HPDE6-E6E7 (cell line): Measurements from ENCODE around the gene ZBTB32.

Source experiments
- DNase-seq: peaks from one replicate; pipeline ENCODE4 v3.0.0; 2011; ENCODE audit warnings: missing footprints; ENCODE audit errors: extremely low spot score

The ZBTB32 gene

DNA sequence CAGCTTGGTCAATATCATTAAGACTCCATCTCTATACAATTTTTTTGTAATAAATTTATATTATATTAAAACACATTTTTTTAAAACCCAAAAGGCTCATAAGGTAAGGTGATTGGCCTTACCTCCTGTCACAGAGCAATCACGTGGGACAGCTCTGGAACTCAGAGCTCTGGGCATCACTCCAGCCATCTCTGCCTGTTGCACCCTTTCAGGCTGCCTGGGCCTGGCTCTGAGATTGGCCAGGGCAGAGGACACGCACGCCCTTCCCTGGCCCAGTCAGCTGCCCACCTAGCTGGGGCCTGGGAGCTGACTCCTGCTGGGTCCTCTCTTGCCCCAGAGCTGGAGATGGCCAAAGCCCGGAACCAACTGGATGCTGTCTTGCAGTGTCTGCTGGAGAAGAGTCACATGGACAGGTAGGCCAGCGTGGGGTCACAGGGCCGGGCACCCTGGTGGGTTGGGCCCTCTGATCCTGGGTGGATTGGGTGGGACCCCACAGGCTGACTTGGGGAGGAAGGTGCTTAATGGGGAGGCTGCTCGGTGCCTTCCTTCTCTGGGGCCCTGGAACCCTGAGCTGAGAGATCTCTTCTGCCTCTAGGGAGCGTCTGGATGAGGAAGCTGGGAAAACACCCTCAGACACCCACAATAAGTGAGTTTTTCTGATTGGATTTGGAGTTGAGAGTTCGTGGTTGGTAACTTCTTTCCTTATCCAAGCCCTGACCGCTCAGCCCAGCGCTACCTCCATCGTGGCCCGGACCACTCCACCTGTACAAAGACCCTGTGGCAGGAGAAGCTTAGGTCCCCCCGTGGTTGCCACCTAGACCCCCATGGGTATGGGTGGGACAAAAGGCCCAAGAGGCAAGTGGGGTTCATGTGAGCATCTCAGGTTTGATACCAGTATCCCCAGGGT lies 47.7 kb downstream of the ZBTB32 start:
- no peak for DNase-seq

DNA sequence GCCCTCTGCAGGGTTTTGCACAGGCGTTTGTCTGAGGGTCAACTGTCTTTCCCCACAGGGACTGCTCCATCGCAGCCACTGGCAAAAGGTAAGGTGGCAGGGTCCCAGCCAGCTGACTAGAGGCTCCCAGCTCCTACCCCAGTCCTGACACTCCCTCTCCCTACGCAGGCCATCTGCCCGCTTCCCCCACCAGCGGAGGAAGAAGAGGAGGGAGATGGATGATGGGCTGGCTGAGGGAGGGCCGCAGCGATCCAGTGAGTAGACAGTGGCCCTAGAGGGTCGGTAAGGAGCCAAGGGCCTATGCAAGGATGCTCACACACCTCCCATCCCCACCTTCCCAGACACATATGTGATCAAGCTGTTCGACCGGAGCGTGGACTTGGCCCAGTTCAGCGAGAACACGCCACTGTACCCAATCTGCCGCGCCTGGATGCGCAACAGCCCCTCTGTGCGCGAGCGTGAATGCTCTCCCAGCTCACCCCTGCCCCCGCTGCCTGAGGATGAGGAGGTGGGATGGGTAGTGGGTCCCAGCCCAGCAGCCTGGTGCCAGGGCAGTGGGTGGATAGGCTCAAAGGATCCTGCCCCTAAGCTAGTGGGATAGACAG lies 48.5 kb downstream of the ZBTB32 start:
- no peak for DNase-seq

DNA sequence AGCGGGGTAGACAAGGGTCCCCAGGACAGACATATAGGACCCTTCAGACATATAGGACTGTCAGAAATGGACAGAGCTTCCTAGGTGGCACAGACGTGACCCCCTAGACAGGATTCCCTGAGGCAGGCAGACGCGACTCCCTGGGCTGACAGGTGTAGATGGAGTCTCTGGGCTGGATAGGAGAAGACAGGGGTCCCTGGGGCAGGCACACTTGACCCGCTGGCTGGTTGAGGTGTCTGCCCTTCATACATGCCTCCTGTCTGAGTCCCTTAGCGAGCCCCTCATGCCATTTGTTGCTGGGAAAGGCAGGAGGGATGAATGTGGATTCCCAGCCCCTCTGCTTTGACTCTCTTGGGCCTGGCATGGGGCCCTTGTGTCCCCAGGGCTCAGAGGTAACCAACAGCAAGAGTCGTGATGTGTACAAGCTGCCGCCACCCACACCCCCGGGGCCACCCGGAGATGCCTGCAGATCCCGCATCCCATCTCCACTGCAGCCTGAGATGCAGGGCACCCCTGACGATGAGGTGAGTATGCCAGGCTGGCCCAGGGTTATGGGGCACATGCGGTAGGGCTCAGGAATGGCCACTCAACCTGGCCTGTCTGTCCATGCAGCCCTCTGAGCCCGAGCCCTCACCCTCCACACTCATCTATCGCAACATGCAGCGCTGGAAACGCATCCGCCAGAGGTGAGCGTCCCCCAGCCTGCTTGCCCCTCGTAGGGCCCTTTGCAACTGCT lies 49.4 kb downstream of the ZBTB32 start:
- no peak for DNase-seq

DNA sequence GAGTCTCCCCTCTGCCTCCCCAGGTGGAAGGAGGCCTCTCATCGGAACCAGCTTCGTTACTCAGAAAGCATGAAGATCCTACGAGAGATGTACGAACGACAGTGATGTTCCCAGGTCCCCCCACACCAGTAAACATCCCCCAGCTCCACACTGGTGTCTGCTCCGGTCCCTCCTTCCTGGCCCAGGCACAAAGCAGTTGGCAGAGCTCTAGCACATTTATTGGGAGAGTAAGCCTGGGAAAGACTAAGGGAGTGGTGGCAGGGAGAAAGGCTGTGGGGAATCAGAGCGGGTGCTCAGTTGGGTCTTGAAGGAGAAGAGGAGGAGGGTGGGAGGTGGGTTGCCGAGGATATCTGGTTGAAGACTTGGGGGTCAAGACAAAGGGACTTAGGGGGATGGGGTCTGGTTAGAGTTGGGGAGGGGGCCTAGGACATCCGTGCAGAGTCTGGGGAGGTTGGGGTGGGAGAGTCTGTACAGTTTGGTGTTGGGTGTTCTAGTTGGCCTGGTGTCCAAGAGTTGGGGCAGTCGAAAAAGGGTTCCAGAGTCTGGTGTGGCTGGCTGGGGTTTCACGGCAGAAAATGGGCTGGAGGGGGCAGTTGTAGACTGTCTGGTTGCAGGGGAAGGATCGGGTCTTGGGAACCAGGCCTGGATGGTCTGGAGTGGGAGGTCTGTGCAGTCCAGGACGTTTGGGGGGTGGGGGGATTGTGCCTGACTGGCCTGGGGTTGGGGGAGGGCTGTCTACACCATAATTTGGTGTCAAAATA lies 50.2 kb downstream of the ZBTB32 start:
- DNase-seq, result no peak

- DNase-seq, result no peak
These were observed 50.8 kb downstream of the ZBTB32 start for GRCh38 chr19:35755131-35755549.

DNA sequence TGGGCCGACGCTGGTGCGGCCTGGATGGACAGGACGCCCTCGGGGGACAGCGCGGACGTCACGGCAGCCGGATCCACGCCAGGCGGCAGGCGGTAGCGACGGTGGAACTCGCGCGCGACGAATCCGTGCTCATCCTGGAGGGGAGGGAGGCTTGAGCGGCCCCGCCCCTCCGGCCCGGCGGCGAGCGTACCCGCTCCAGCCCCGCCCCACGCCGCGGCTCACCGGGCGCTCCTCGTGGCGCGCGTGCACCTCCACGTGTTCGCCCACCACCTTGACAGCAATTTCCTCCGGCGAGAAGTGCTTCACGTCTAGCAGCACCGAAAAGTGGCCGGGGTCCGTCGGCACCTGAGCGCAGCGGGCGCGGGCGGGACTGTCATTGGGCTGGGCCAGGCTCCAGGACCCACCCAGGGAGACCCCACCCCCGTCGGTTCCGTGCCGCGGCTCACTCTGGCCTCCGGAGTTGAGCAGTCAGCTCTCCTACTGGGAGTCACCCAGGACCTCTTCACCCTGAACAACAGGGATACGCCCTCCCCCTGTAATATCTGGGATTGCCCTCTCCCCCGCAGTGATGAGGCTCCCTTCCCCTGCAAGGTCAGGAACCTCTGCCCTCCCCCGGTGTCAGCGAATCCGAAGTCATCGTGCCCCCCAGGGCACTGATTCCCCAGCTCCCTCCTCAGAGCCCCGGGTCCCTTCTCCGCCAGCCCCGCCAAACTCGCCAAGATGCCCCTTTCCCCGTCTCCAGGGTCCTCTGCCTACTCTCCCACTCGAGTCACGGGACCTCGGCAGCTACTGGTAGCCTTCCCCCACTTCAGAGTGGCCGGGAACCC lies 51.4 kb downstream of the ZBTB32 start:
- no peak for DNase-seq

DNA sequence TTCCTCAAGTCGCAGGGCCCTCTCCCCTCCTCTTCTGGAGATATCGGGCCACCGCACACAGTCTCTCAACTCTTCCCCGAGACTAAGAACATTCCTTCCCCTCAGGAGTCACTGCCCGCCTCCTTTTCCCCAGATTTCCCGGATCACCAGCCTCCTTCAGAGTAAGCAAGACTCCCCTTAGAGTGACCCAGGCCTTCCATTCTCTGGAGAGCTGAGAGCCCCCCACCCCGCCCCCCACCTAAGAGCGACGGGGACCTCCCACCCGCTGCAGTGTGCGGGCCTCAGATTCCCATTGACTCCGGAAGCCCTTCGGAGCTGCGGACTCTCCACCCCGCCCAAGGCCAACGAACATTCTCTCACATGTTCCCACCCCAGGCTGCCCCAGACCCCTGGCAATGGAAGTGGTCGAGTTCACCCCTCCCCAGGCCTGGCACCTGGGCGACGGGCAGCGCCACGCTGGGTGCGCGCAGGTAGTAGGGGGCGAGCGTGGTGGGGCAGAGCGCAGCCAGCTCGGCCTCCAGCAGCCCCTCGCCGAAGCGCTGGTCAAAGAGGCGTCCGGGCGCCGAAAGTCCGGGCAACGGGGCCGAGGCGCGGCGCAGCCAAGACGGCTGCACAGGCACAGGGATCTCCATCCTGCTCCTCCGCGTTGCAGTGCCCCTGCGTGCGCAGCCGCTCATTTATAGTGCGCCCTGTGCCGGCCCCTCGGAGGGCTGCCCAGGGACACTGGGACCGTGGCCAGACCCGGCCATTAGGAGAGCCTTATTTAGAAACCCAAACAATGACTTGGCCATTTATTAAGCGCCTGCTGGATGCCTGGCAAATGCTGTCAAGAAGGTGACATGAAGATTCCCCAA lies 52.2 kb downstream of the ZBTB32 start, which contains the start of gene HSPB6:
HSPB6 (minus strand) TSS at position 653 of the 854 bp plus-strand sequence; CDS start at position 632, 21 bp downstream.
- DNase-seq, result no peak

DNA sequence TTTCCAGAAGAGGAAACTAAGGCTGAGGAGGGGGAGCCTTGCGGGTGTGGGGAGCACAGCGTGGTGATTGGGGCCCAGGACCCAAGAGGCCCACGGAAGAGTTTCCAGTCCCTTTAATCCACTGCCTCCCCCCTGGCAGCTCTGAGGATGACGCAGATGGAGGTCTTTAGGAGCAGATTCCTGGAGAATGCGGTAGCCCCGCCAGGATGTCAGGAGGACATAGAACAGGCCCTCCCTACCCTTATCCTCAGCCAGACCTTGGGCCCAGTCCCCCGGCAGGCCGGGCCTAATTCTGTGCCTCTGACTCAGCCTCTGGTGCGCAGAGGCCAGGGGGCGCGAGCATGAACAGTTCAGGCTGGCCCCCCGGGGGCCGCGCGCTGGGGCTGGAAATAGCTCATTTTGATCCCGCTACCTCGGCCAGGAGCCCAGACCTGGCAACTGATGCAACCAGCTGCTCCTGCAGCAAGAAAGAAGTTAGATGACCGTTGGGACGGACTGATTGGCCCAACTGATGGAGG lies 52.9 kb downstream of the ZBTB32 start:
- peak; percentile 29 for DNase-seq

DNA sequence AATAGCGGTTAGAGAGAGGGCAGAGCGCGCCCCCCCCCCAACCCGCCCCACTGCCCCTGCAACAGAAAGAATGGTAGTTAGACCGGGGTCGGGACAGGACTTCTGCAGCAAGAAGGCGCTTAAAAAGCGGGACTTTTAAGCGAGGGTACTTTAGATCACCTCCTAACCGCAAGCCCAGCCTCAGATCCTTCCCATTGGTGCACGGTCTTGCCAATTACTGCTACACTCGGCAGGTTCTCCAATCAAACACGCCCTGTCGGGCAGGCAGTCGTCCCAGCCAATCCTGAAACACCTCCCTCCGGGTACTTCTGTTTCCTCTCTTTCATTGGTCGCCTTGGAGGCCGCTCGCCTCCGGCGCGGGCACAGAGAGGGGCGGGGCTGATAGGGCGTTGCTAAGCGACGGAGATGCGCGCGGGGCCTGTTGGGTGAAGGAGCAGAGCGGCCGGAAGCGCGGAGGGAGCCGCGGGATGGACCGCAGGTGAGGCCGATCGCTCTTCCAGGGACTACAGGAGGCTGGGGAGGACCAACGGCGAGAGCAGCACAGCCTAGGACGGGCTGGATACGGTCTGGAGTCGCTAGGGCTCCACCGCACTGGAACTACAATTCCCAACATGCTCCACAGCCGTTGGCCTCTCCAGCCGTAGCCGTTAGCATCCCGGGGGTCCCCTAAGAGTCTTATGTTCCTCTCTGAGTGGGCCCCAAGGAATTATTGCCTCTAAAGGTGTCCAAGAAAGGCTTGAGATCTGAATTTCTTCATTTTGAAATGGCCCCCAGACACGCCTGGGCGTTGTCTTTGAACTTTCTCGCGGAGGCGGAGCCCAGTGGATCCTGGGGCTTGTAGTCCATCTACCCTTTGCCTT lies 53.6 kb downstream of the ZBTB32 start, which contains the start of gene PROSER3:
PROSER3 (plus strand) TSS at position 428 of the 860 bp plus-strand sequence; CDS start at position 468, 40 bp downstream.
- DNase-seq, result peak; percentile 99

GRCh38 chr19:35759697-35760096 lies 55.3 kb downstream of the ZBTB32 start:
- DNase-seq, result no peak

DNA sequence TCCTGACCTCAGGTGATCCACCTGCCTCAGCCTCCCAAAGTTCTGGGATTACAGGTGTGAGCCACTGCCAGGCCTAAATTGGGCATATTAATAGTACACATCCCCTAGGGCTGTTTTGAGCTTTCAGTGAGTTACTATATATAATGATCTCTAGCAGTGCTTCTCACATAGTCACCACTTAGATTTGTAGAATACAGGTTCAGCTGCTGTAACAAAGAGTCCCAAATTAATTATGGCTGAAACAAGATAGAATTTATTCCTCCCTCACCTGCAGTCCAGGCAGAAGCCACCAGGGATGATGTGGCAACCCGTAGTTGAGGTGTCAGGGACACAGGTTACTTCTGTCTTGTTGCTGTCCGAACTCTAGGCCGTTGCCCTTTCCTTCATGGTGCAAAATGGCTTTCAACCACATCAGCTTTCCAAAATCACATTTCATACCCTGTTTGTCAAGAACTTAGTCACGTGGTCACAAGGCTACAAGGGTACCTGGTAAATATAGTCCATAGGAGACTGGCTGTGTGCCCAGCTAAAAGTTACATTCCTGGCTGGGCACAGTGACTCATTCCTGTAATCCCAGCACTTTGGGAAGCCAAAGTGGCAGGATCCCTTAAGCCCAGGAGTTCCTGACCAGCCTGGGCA lies 56.5 kb downstream of the ZBTB32 start:
- no peak for DNase-seq

DNA sequence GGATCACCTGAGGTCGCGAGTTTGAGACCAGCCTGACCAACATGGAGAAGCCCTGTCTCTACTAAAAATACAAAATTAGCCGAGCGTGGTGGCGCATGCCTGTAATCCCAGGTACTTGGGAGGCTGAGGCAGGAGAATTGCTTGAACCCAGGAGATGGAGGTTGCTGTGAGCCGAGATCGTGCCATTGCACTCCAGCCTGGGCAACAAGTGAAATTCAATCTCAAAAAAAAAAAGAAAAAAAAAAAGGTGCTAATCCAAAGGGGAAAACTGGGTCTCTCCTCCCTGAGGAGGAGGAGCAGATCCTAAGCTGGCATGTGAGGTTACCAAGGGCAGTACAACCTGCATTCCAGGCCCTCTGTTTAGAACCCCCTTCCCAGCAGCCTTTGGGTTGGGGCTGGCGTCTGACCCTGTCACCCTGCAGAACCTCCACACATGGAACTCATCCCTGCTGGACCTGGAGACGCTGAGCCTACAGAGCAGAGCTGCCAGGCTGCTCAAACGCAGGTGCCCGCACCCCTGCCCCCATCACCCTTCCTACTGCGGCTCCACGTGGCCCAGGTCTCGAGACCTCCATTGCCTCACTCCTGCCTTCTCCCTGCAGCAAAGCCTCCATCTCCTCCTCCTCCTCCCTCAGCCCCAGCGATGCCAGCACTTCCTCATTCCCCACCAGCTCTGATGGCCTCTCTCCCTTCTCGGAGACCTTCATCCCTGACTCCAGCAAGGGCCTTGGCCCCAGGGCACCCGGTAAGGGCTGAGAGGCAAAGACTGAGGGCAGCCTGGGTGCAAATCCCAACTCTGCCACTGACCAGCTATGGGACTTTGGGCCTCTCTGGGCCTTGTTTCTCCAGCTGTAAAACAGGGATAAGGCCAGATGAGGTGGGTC lies 60.3 kb downstream of the ZBTB32 start:
- DNase-seq, result no peak
